Ovary (tissue), 9 donors: ENCODE data around the gene RBM26. TPM values are rescaled to one million over a fixed set of nuclear protein-coding genes. Genes with fewer than 3 reads are reported as not detected.

Source experiments
- DNase-seq, 5 donors: peaks; one replicate each; pipeline ENCODE4 v3.0.0-alpha.2; 2019 to 2020
- H3K27ac ChIP-seq, 2 donors: fragments of 200-600 bp; one replicate each; pipeline versions ENCODE4 v1.5.1 to v1.8.0; 2019 to 2022
- H3K27me3 ChIP-seq: fragments of 200-600 bp; one replicate; pipeline ENCODE4 v1.8.0; 2022
- H3K36me3 ChIP-seq: fragments of 200-600 bp; sonication (generic); one replicate; pipeline ENCODE4 v1.5.1; 2019
- H3K4me1 ChIP-seq: one replicate; pipeline ENCODE4 v1.8.1; 2013; ENCODE audit warnings: mild to moderate bottlenecking, moderate library complexity; ENCODE audit not compliant: insufficient read depth
- H3K4me3 ChIP-seq: fragments of 200-600 bp; sonication (generic); one replicate; pipeline ENCODE4 v1.5.1; 2017
- H3K9me3 ChIP-seq, 2 donors: fragments of 200-600 bp in 1 of 2; sonication (generic) in 1 of 2; one replicate each; pipeline versions ENCODE4 v1.5.1 to v1.8.1; 2013 to 2019; ENCODE audit warnings: mild to moderate bottlenecking in 1 of 2, moderate library complexity in 1 of 2
- EP300 ChIP-seq: sonication (generic); formaldehyde crosslinking; IDR thresholded peaks from one replicate; pipeline ENCODE4 v1.6.1; 2017; ENCODE audit warnings: antibody characterized with exemption
- POLR2A ChIP-seq: fragments of 450-650 bp; IDR thresholded peaks from one replicate; pipeline ENCODE4 v1.6.1; 2017; ENCODE audit warnings: antibody characterized with exemption, mild to moderate bottlenecking, moderate library complexity
- WGBS, 3 donors: extraction: QIAGEN DNeasy Blood & Tissue Kit in 1 of 3; methylation state at CpG; one replicate each; pipeline versions ENCODE4 v1.1.5 to v1.1.7; 2013 to 2017; 5-methylcytosine and 5-hydroxymethylcytosine counted together
- intact Hi-C, 4 donors: fragments of 100-400 bp; cut with DNase I; formaldehyde crosslinking; loops; one replicate each; pipeline versions ENCODE4 v1.11.0 to v1.15.1; 2022 to 2023
- polyA plus RNA-seq, 2 donors: library from polyadenylated mRNA; stranded (reverse); fragments of 200-250 nt in 1 of 2; fragments of 350-450 nt in 1 of 2; fragmentation: Illumina TruSeq in 1 of 2; extraction: RNeasy Lipid Tissue Mini Kit (QIAGEN cat#74804) in 1 of 2; gene quantifications; one replicate each; pipeline ENCODE4 v1.2.3, GENCODE V29; 2013 to 2014
- small RNA-seq: library from RNA; depleted of rRNA; stranded (forward); fragments of <200 nt; gene quantifications from one replicate; pipeline ENCODE3, GENCODE V24; 2016
- total RNA-seq, 7 donors: library from RNA; depleted of rRNA in 2 of 7; stranded (reverse); fragments of >200 nt in 2 of 7; fragmentation: NEBNext Ultra II Directional in 3 of 7; extraction: Animal tissue kit (Norgen Biotek cat#: 25700) in 3 of 7; gene quantifications; one replicate each; pipeline versions ENCODE4 v1.1.0 to v1.2.4, GENCODE V29; 2016 to 2023
- TF ChIP-seq, protein P1 (sequence below), 3 donors: fragments of 450-650 bp in 2 of 3; fragments of 200-600 bp in 1 of 3; IDR thresholded peaks; one replicate each; pipeline versions ENCODE4 v1.5.1 to v1.8.0; 2016 to 2022; ENCODE audit warnings: antibody characterized with exemption in 3 of 3, mild to moderate bottlenecking in 1 of 3
- donor health status: DM: no; HTN: no; CAD: no; lungs with moderate emphysema.
- donor health status: DM: no; HTN: no; CAD: no.
- donor health status: Bipolar disorder and iron deficiency.
- donor health status: DM: yes; HTN: yes; CAD: no.
- donor health status: DM: no; HTN: no; CAD: no.
- donor health status: DM: yes; HTN: yes; CAD: no.

RBM26 gene
- total and polyA plus RNA-seq, 9 donors, result 19.0 to 52.9 (median 39.4) TPM

DNA sequence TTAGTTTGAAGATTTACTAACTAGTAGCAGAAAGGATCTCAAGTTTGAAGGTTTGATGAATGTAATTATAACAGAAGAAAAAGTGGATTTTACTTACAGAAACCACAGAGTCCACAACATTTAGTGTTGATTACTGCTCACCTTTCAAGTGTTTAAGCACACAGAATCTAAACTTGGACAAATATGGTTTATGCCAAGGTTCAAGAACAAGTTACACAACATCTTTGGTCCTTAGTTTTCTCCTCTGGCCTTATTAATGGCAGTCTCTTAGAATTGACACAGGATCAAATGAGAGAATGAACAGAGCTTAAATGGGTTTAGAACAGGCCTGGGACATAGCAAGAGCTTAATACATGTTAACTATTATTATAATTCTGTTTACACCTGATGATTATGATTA, 133.0 kb downstream of the RBM26 start:
- no peak overlapping the region for H3K4me3 ChIP-seq
- H3K4me1 ChIP-seq, result no peaks in the 10 kb centered on the region
- DNase-seq, result no peak
- H3K27ac ChIP-seq, result no peak overlapping the region
- no peaks in the 10 kb centered on the region for H3K9me3 ChIP-seq
- intact Hi-C loops, result no loop called here
- TF ChIP-seq EP300, result no peak
- no peak for TF ChIP-seq POLR2A
- TF ChIP-seq, protein P1, sequence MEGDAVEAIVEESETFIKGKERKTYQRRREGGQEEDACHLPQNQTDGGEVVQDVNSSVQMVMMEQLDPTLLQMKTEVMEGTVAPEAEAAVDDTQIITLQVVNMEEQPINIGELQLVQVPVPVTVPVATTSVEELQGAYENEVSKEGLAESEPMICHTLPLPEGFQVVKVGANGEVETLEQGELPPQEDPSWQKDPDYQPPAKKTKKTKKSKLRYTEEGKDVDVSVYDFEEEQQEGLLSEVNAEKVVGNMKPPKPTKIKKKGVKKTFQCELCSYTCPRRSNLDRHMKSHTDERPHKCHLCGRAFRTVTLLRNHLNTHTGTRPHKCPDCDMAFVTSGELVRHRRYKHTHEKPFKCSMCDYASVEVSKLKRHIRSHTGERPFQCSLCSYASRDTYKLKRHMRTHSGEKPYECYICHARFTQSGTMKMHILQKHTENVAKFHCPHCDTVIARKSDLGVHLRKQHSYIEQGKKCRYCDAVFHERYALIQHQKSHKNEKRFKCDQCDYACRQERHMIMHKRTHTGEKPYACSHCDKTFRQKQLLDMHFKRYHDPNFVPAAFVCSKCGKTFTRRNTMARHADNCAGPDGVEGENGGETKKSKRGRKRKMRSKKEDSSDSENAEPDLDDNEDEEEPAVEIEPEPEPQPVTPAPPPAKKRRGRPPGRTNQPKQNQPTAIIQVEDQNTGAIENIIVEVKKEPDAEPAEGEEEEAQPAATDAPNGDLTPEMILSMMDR (IDR thresholded peaks at IDR 0.05), result no peak
- no peaks in the 10 kb centered on the region for H3K27me3 ChIP-seq
- no peaks in the 10 kb centered on the region for H3K36me3 ChIP-seq

DNA sequence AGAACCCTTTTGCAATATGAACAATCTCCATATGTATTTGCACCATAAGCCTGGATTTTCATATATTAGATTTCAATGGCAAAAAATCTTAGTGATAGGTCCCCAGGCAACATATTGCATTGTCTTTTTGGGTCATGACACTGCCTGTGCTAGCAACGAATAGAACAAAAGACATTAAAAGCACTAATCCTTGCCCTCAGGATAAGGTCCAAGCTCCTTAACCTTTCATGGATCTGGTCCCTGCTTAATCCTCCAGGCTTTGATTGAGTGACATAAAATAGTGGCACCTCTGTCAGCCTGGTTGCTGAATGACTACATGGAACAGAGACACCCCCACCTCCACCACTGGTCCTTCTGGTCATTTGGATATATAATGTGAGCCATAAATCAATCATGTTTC, 134.4 kb downstream of the RBM26 start:
- Histone ChIP-seq H3K27me3 (no peaks in the 10 kb centered on the region), H3K4me1 (no peaks in the 10 kb centered on the region), H3K27ac (no peak overlapping the region), H3K36me3 (no peaks in the 10 kb centered on the region), H3K9me3 (no peaks in the 10 kb centered on the region), H3K4me3 (no peak overlapping the region)
- TF ChIP-seq, protein P1 (IDR thresholded peaks at IDR 0.05), result no peak
- TF ChIP-seq EP300 (no peak), POLR2A (no peak)
- 24 to 33% (median 32%) methylated on average over 1 of the region's 1 CpG for WGBS, 3 donors
- DNase-seq, result no peak
- intact Hi-C loops, result no loop called here

DNA sequence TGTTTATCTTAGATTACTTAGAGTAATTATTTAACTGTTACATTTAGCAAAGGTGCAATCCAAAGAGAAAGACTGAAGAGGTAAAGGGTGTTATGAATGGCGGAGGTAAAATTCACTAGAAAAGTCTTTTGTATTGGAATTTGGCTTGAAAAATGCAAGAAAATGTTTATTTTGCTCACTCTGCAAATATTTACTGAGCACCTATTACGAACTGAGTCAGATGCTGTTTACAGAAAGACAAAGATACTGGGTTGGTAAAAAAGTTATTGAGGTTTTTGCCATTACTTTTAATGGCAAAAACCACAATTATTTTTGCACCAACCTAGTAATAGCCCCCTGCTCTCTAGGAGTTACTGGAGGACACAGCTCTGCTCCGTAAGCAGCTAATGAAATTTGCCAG, 135.2 kb downstream of the RBM26 start:
- Histone ChIP-seq H3K9me3 (no peaks in the 10 kb centered on the region), H3K4me3 (no peak overlapping the region), H3K4me1 (no peaks in the 10 kb centered on the region), H3K36me3 (no peaks in the 10 kb centered on the region), H3K27ac (no peak overlapping the region), H3K27me3 (no peaks in the 10 kb centered on the region)
- 67 to 84% (median 77%) methylated on average over 3 of the region's 3 CpGs for WGBS, 3 donors
- TF ChIP-seq POLR2A, result no peak
- TF ChIP-seq EP300, result no peak
- TF ChIP-seq, protein P1 (IDR thresholded peaks at IDR 0.05), result no peak
- intact Hi-C loops, result no loop called here
- DNase-seq, result no peak

Small RNA genes within 50 kb of the gene (small RNA-seq; reads per million reads assigned to genes)
- gene RNA5SP33, result not detected

Other genes with a start within 250 kb of the RBM26 start
- gene NDFIP2, start 74.9 kb upstream of the RBM26 start, total RNA-seq, result 10 to 100 TPM in 6 of 7 donors, 1 to 10 TPM in 1; 8.7 to 20.4 (median 15.5) TPM
- 10 to 100 TPM in 1 of 2 donors, 1 to 10 TPM in 1; 5.9 to 15.6 TPM for gene NDFIP2, start 74.9 kb upstream of the RBM26 start, polyA plus RNA-seq